ENCODE measurements around the gene FARS2. TPM values are rescaled to one million over a fixed set of nuclear protein-coding genes. Genes with fewer than 3 reads are reported as not detected.

The FARS2 gene
- total RNA-seq, 4 donors from 2014 or later, result 10.6 to 24.9 (median 15.2) TPM

GRCh38 chr6:5759571-5759970, 498.3 kb downstream of the FARS2 start:
- no peaks in the 10 kb centered on the region for H3K27me3 ChIP-seq
- no peak for DNase-seq (ENCODE audit: extremely low spot score)
- H3K36me3 ChIP-seq, result no peaks in the 10 kb centered on the region
- TF ChIP-seq EP300 (IDR thresholded peaks at IDR 0.05), result no peak
- H3K9me3 ChIP-seq, result peaks cover 0 to 8% (median 4%) of the 10 kb centered on the region in 4 donors
- WGBS, result 95% methylated on average over 5 of the region's 5 CpGs
- intact Hi-C loops (cut with DNase I), result no loop called here
- H3K4me1 ChIP-seq, result peaks cover 14 to 43% (median 32%) of the 10 kb centered on the region in 4 donors
- no peak overlapping the region for H3K27ac ChIP-seq (replicated peaks in 1 of 4)
- no peak overlapping the region for H3K4me3 ChIP-seq

- TF ChIP-seq POLR2A (IDR thresholded peaks at IDR 0.05; ENCODE audit: low read depth) (no peak), CTCF (IDR thresholded peaks at IDR 0.05) (no peak), EP300 (IDR thresholded peaks at IDR 0.05) (no peak), POLR2AphosphoS5 (IDR thresholded peaks at IDR 0.05) (no peak)
- H3K4me3 ChIP-seq, result no peak overlapping the region
- H3K36me3 ChIP-seq, result no peaks in the 10 kb centered on the region
- DNase-seq (ENCODE audit: extremely low spot score), result no peak
- intact Hi-C loops (cut with DNase I), result no loop called here
- H3K27ac ChIP-seq (replicated peaks in 1 of 4), result no peak overlapping the region
- H3K27me3 ChIP-seq, result no peaks in the 10 kb centered on the region
- 36% methylated on average over 5 of the region's 5 CpGs for WGBS
- H3K4me1 ChIP-seq, result peaks cover 26 to 53% (median 43%) of the 10 kb centered on the region in 4 donors
- H3K9me3 ChIP-seq, result no peaks in the 10 kb centered on the region
Observed at GRCh38 chr6:5761370-5761769, 500.1 kb downstream of the FARS2 start.

- H3K4me1 ChIP-seq, result peaks cover 26 to 53% (median 43%) of the 10 kb centered on the region in 4 donors
- peak overlapping the region in 2 of 4 donors; percentile 27 to 67 for H3K27ac ChIP-seq (replicated peaks in 1 of 4)
- intact Hi-C loops (cut with DNase I), result no loop called here
- WGBS, result 83% methylated on average over 12 of the region's 12 CpGs
- H3K27me3 ChIP-seq, result no peaks in the 10 kb centered on the region
- no peaks in the 10 kb centered on the region for H3K36me3 ChIP-seq
- H3K9me3 ChIP-seq, result no peaks in the 10 kb centered on the region
- DNase-seq (ENCODE audit: extremely low spot score), result no peak
- TF ChIP-seq EP300 (IDR thresholded peaks at IDR 0.05) (no peak), POLR2AphosphoS5 (IDR thresholded peaks at IDR 0.05) (no peak), CTCF (IDR thresholded peaks at IDR 0.05) (no peak), POLR2A (IDR thresholded peaks at IDR 0.05; ENCODE audit: low read depth) (no peak)
- H3K4me3 ChIP-seq, result no peak overlapping the region
Observed at GRCh38 chr6:5762561-5762968, 501.3 kb downstream of the FARS2 start.

- intact Hi-C loops (cut with DNase I), result no loop called here
- WGBS, result 89% methylated on average over 2 of the region's 2 CpGs
- H3K27ac ChIP-seq (replicated peaks in 1 of 4), result peak overlapping the region in 1 of 4 donors; percentile 67
- H3K36me3 ChIP-seq, result no peaks in the 10 kb centered on the region
- H3K4me1 ChIP-seq, result peaks cover 26 to 53% (median 43%) of the 10 kb centered on the region in 4 donors
- no peaks in the 10 kb centered on the region for H3K27me3 ChIP-seq
- H3K9me3 ChIP-seq, result no peaks in the 10 kb centered on the region
- no peak for DNase-seq (ENCODE audit: extremely low spot score)
- TF ChIP-seq POLR2A (IDR thresholded peaks at IDR 0.05; ENCODE audit: low read depth) (no peak), EP300 (IDR thresholded peaks at IDR 0.05) (no peak), CTCF (IDR thresholded peaks at IDR 0.05) (no peak), POLR2AphosphoS5 (IDR thresholded peaks at IDR 0.05) (no peak)
- no peak overlapping the region for H3K4me3 ChIP-seq
Observed at GRCh38 chr6:5763407-5763806, 502.1 kb downstream of the FARS2 start.

GRCh38 chr6:5763871-5764270, 502.6 kb downstream of the FARS2 start:
- intact Hi-C loops (cut with DNase I), result no loop called here
- peaks cover 26 to 53% (median 43%) of the 10 kb centered on the region in 4 donors for H3K4me1 ChIP-seq
- H3K27ac ChIP-seq (replicated peaks in 1 of 4), result peak overlapping the region; percentile 28 to 67 (median 63)

More at GRCh38 chr6:5763871-5764270, 502.6 kb downstream of the FARS2 start:
- TF ChIP-seq CTCF (IDR thresholded peaks at IDR 0.05) (no peak), POLR2A (IDR thresholded peaks at IDR 0.05; ENCODE audit: low read depth) (no peak), EP300 (IDR thresholded peaks at IDR 0.05) (no peak), POLR2AphosphoS5 (IDR thresholded peaks at IDR 0.05) (no peak)
- Histone ChIP-seq H3K4me3 (peak overlapping the region in 2 of 4 donors; percentile 2), H3K9me3 (no peaks in the 10 kb centered on the region), H3K36me3 (no peaks in the 10 kb centered on the region), H3K27me3 (no peaks in the 10 kb centered on the region)
- no peak for DNase-seq (ENCODE audit: extremely low spot score)
- 89% methylated on average over 8 of the region's 8 CpGs for WGBS
